ENCODE data around the gene ST6GALNAC3.

DNA sequence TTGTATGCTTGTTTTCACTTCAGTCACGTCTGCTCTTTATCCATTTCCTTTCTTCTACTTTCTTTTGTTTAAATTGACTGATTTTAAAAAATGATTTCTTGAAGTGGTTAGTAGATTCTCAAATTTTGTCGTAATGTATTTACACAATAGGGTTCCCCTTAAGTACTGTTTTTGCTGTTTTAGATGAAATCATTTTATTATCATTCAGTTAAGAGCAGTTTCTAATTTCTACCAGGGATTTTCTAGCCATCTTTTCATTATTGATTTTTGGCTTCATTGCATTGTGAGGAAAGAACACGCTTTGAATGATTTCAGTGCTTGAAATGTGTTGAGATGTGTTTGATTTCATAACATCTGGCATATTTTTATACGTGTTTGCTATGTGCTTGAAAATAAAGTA lies 27.0 kb downstream of the ST6GALNAC3 start:
- TF ChIP-seq, protein P1, sequence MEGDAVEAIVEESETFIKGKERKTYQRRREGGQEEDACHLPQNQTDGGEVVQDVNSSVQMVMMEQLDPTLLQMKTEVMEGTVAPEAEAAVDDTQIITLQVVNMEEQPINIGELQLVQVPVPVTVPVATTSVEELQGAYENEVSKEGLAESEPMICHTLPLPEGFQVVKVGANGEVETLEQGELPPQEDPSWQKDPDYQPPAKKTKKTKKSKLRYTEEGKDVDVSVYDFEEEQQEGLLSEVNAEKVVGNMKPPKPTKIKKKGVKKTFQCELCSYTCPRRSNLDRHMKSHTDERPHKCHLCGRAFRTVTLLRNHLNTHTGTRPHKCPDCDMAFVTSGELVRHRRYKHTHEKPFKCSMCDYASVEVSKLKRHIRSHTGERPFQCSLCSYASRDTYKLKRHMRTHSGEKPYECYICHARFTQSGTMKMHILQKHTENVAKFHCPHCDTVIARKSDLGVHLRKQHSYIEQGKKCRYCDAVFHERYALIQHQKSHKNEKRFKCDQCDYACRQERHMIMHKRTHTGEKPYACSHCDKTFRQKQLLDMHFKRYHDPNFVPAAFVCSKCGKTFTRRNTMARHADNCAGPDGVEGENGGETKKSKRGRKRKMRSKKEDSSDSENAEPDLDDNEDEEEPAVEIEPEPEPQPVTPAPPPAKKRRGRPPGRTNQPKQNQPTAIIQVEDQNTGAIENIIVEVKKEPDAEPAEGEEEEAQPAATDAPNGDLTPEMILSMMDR (IDR thresholded peaks at IDR 0.05), result no peak
- TF ChIP-seq ZFX (IDR thresholded peaks at IDR 0.05; ENCODE audit: borderline replicate concordance), result no peak

Data from 22Rv1 (cell line).